GM23338 (cell line): Measurements from ENCODE around the gene MAPRE3. TPM values are rescaled to one million over a fixed set of nuclear protein-coding genes. Genes with fewer than 3 reads are reported as not detected.

Source experiments
- ATAC-seq: fragments of 200-7000 bp; cut with Tn5 transposase; 3 replicates; pipeline ENCODE4 v1.9.1; 2020
- DNase-seq: peaks from one replicate; pipeline ENCODE4 v3.0.0-alpha.2; 2015; ENCODE audit warnings: low spot score
- H2AFZ ChIP-seq: fragments of 200-600 bp; sonication (generic); 2 replicates; pipeline ENCODE4 v1.8.0; 2016; ENCODE audit warnings: antibody characterized with exemption, mild to moderate bottlenecking, moderate library complexity
- H3F3A ChIP-seq: fragments of 200-600 bp; sonication (generic); replicated peaks from 2 replicates; pipeline ENCODE4 v1.8.0; 2017; ENCODE audit warnings: antibody characterized with exemption, mixed run types, low read depth
- H3K27ac ChIP-seq: fragments of 200-600 bp; sonication (generic); 2 replicates; pipeline ENCODE4 v1.6.1; 2016; ENCODE audit warnings: low read depth
- H3K27me3 ChIP-seq: fragments of 200-600 bp; sonication (generic); 2 replicates; pipeline ENCODE4 v1.8.0; 2016; ENCODE audit warnings: mild to moderate bottlenecking, mixed run types, moderate library complexity; ENCODE audit not compliant: insufficient read depth
- H3K36me3 ChIP-seq: fragments of 200-600 bp; sonication (generic); 2 replicates; pipeline ENCODE4 v1.8.0; 2016; ENCODE audit warnings: mild to moderate bottlenecking; ENCODE audit not compliant: insufficient read depth
- H3K4me1 ChIP-seq: fragments of 200-600 bp; sonication (generic); 2 replicates; pipeline ENCODE4 v1.8.0; 2016; ENCODE audit warnings: mild to moderate bottlenecking, moderate library complexity; ENCODE audit not compliant: insufficient read depth
- H3K4me2 ChIP-seq: fragments of 200-600 bp; sonication (generic); 2 replicates; pipeline ENCODE4 v1.7.1; 2017; ENCODE audit warnings: mixed run types
- H3K4me3 ChIP-seq: fragments of 200-600 bp; sonication (generic); 2 replicates; pipeline ENCODE4 v1.6.1; 2016; ENCODE audit warnings: mixed run types
- H3K79me2 ChIP-seq: fragments of 200-600 bp; sonication (generic); replicated peaks from 2 replicates; pipeline ENCODE4 v1.8.0; 2017; ENCODE audit warnings: mild to moderate bottlenecking; ENCODE audit not compliant: insufficient read depth
- H3K9me2 ChIP-seq: fragments of 200-600 bp; sonication (generic); 2 replicates; pipeline ENCODE4 v1.8.0; 2017; ENCODE audit not compliant: insufficient read depth
- H4K20me1 ChIP-seq: fragments of 200-600 bp; sonication (generic); replicated peaks from 2 replicates; pipeline ENCODE4 v1.8.0; 2017; ENCODE audit warnings: mild to moderate bottlenecking; ENCODE audit not compliant: insufficient read depth
- H3K27ac Mint-ChIP-seq: 2 replicates; pipeline ENCODE4 v1.8.0; 2020; ENCODE audit warnings: inconsistent platforms, mild to moderate bottlenecking, moderate library complexity, mixed read lengths
- H3K27me3 Mint-ChIP-seq: 3 replicates; pipeline ENCODE4 v1.8.0; 2022; ENCODE audit warnings: low read depth, mild to moderate bottlenecking, moderate library complexity, mixed read lengths, inconsistent platforms; ENCODE audit not compliant: insufficient read depth, poor library complexity
- H3K36me3 Mint-ChIP-seq: 3 replicates; pipeline ENCODE4 v1.8.0; 2021; ENCODE audit warnings: low read depth, mild to moderate bottlenecking, inconsistent platforms, moderate library complexity, mixed read lengths
- H3K4me1 Mint-ChIP-seq: 3 replicates; pipeline ENCODE4 v1.8.0; 2020; ENCODE audit warnings: mild to moderate bottlenecking, inconsistent platforms, mixed read lengths
- H3K4me3 Mint-ChIP-seq: 3 replicates; pipeline ENCODE4 v1.8.0; 2021; ENCODE audit warnings: moderate library complexity, mild to moderate bottlenecking, inconsistent platforms, mixed read lengths
- H3K9me3 Mint-ChIP-seq: 3 replicates; pipeline ENCODE4 v1.8.0; 2020; ENCODE audit warnings: moderate library complexity, mild to moderate bottlenecking, inconsistent platforms, mixed read lengths
- CREB1 ChIP-seq: fragments of 250-450 bp; sonication (Bioruptor Pico); IDR thresholded peaks from 2 replicates; pipeline ENCODE4 v1.5.0; 2020; ENCODE audit warnings: low read depth, mild to moderate bottlenecking, moderate library complexity
- EZH2 ChIP-seq: fragments of 200-600 bp; sonication (generic); IDR thresholded peaks from one replicate; pipeline ENCODE4 v1.8.0; 2017; ENCODE audit warnings: antibody characterized with exemption, mild to moderate bottlenecking, low read depth; ENCODE audit not compliant: unreplicated experiment
- EZH2phosphoT487 ChIP-seq: fragments of 200-600 bp; sonication (generic); IDR thresholded peaks from one replicate; pipeline ENCODE4 v1.8.1; 2018; ENCODE audit warnings: antibody characterized with exemption; ENCODE audit not compliant: unreplicated experiment
- NANOG ChIP-seq: IDR thresholded peaks from 2 replicates; pipeline ENCODE4 v1.6.1; 2016; ENCODE audit warnings: antibody characterized with exemption, borderline replicate concordance
- POLR2AphosphoS5 ChIP-seq: IDR thresholded peaks from 2 replicates; pipeline ENCODE4 v1.6.1; 2016; ENCODE audit warnings: antibody characterized with exemption, low read depth
- STAT1 ChIP-seq: IDR thresholded peaks from one replicate; pipeline ENCODE4 v1.6.1; 2016; ENCODE audit warnings: antibody characterized with exemption; ENCODE audit not compliant: unreplicated experiment
- ZNF331 ChIP-seq: fragments of 250-450 bp; sonication (Bioruptor Pico); IDR thresholded peaks from 2 replicates; pipeline ENCODE4 v1.5.0; 2020; ENCODE audit warnings: low read depth, mild to moderate bottlenecking, moderate library complexity
- polyA plus RNA-seq: library from polyadenylated mRNA; unstranded; fragments of >200 nt; fragmentation: Nextera tagmentation; extraction: Ambion mirVana; gene quantifications from 2 replicates; pipeline ENCODE4 v1.2.1, GENCODE V29; 2016
- total RNA-seq: library from RNA; depleted of rRNA; stranded (reverse); fragments of >200 nt; shearing (Covaris generic); gene quantifications from 2 replicates; pipeline ENCODE4 v1.2.3, GENCODE V29; 2014
- TF ChIP-seq, protein P1 (sequence below): fragments of 250-450 bp; sonication (Bioruptor Pico); IDR thresholded peaks from 2 replicates; pipeline ENCODE4 v1.5.0; 2020; ENCODE audit warnings: mild to moderate bottlenecking, moderate library complexity
- TF ChIP-seq, protein P2 (sequence below): IDR thresholded peaks from one replicate; pipeline ENCODE4 v1.6.1; 2018; ENCODE audit warnings: antibody characterized with exemption; ENCODE audit not compliant: unreplicated experiment
- TF ChIP-seq, protein P3 (sequence below), 2 experiments: fragments of 200-600 bp in 1 of 2; sonication (generic) in 1 of 2; conservative IDR thresholded peaks; 2 replicates each; pipeline versions ENCODE4 v1.5.1 to v1.6.1; 2016 to 2017; ENCODE audit warnings: antibody characterized with exemption in 2 of 2, low read depth in 2 of 2, mild to moderate bottlenecking in 2 of 2, moderate library complexity in 1 of 2
- TF ChIP-seq, protein P4 (sequence below): IDR thresholded peaks from 2 replicates; pipeline ENCODE4 v1.6.1; 2016; ENCODE audit warnings: antibody characterized with exemption

The MAPRE3 gene
- total and polyA plus RNA-seq, 2 experiments from 2014 or later = 3.3 to 4.5 TPM

DNA sequence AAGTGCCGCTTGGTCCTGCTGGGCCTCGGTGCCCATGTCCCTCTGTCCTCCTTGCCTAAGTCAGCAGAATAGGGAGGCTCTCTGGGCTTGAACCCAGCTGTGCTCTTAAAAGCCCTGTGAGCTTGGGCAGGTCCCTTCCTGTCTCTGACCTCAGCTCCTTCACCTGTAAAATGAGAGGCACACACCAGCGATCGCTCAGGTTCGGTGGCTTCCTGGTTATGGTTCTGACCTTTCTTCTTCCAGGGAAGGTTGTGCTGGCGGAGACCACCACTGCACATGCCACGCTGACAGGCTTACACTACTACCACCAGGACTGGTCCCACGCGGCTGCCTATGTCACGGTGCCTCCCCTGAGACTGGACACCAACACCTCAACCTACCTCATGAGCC, 36.1 kb upstream of the MAPRE3 start (continued):
- TF ChIP-seq, protein P1, sequence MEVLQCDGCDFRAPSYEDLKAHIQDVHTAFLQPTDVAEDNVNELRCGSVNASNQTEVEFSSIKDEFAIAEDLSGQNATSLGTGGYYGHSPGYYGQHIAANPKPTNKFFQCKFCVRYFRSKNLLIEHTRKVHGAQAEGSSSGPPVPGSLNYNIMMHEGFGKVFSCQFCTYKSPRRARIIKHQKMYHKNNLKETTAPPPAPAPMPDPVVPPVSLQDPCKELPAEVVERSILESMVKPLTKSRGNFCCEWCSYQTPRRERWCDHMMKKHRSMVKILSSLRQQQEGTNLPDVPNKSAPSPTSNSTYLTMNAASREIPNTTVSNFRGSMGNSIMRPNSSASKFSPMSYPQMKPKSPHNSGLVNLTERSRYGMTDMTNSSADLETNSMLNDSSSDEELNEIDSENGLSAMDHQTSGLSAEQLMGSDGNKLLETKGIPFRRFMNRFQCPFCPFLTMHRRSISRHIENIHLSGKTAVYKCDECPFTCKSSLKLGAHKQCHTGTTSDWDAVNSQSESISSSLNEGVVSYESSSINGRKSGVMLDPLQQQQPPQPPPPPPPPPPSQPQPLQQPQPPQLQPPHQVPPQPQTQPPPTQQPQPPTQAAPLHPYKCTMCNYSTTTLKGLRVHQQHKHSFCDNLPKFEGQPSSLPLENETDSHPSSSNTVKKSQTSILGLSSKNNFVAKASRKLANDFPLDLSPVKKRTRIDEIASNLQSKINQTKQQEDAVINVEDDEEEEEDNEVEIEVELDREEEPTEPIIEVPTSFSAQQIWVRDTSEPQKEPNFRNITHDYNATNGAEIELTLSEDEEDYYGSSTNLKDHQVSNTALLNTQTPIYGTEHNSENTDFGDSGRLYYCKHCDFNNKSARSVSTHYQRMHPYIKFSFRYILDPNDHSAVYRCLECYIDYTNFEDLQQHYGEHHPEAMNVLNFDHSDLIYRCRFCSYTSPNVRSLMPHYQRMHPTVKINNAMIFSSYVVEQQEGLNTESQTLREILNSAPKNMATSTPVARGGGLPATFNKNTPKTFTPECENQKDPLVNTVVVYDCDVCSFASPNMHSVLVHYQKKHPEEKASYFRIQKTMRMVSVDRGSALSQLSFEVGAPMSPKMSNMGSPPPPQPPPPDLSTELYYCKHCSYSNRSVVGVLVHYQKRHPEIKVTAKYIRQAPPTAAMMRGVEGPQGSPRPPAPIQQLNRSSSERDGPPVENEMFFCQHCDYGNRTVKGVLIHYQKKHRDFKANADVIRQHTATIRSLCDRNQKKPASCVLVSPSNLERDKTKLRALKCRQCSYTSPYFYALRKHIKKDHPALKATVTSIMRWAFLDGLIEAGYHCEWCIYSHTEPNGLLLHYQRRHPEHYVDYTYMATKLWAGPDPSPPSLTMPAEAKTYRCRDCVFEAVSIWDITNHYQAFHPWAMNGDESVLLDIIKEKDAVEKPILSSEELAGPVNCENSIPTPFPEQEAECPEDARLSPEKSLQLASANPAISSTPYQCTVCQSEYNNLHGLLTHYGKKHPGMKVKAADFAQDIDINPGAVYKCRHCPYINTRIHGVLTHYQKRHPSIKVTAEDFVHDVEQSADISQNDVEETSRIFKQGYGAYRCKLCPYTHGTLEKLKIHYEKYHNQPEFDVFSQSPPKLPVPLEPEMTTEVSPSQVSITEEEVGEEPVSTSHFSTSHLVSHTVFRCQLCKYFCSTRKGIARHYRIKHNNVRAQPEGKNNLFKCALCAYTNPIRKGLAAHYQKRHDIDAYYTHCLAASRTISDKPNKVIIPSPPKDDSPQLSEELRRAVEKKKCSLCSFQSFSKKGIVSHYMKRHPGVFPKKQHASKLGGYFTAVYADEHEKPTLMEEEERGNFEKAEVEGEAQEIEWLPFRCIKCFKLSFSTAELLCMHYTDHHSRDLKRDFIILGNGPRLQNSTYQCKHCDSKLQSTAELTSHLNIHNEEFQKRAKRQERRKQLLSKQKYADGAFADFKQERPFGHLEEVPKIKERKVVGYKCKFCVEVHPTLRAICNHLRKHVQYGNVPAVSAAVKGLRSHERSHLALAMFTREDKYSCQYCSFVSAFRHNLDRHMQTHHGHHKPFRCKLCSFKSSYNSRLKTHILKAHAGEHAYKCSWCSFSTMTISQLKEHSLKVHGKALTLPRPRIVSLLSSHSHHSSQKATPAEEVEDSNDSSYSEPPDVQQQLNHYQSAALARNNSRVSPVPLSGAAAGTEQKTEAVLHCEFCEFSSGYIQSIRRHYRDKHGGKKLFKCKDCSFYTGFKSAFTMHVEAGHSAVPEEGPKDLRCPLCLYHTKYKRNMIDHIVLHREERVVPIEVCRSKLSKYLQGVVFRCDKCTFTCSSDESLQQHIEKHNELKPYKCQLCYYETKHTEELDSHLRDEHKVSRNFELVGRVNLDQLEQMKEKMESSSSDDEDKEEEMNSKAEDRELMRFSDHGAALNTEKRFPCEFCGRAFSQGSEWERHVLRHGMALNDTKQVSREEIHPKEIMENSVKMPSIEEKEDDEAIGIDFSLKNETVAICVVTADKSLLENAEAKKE = no peak
- TF ChIP-seq EZH2 (no peak), CREB1 (no peak)

DNA sequence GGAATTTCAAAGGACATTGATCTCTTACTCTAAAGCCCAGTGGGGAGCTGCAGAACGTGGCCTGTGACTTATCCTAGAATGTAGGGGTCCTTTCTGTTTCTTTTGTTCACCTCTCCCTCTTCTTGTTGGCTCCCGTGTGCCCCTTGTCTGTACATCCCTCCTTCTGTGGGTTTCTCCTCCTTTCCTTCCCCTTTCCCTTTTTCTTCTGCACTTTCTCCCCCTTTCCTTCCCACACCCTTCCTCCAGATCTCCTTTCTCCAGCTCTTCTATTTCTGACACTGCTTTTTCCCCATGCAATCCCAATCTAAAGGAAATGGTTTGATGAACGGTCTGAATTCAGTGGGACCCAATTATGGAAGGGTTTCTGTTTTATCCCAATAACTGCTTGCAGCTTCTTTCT, 35.5 kb upstream of the MAPRE3 start:
- DNase-seq (no peak), ATAC-seq (no peak)
- peaks cover 7% of the 10 kb centered on the region; the same call in 2 of the 3 replicates for H3K4me1 Mint-ChIP-seq
- H3K9me3 Mint-ChIP-seq = no peaks in the 10 kb centered on the region
- Histone ChIP-seq H3K4me3 (no peak overlapping the region), H3K27me3 (no peaks in the 10 kb centered on the region), H3K36me3 (no peaks in the 10 kb centered on the region), H2AFZ (no peak overlapping the region), H4K20me1 (no peaks in the 10 kb centered on the region), H3K79me2 (no peaks in the 10 kb centered on the region), H3F3A (no peaks in the 10 kb centered on the region), H3K4me2 (no peak overlapping the region), H3K27ac (no peak overlapping the region), H3K9me2 (no peaks in the 10 kb centered on the region), H3K4me1 (no peaks in the 10 kb centered on the region)
- H3K4me3 Mint-ChIP-seq = no peak overlapping the region
- H3K27me3 Mint-ChIP-seq = peaks cover 5% of the 10 kb centered on the region
- no peaks in the 10 kb centered on the region for H3K36me3 Mint-ChIP-seq
- no peak overlapping the region for H3K27ac Mint-ChIP-seq
- TF ChIP-seq, protein P2, sequence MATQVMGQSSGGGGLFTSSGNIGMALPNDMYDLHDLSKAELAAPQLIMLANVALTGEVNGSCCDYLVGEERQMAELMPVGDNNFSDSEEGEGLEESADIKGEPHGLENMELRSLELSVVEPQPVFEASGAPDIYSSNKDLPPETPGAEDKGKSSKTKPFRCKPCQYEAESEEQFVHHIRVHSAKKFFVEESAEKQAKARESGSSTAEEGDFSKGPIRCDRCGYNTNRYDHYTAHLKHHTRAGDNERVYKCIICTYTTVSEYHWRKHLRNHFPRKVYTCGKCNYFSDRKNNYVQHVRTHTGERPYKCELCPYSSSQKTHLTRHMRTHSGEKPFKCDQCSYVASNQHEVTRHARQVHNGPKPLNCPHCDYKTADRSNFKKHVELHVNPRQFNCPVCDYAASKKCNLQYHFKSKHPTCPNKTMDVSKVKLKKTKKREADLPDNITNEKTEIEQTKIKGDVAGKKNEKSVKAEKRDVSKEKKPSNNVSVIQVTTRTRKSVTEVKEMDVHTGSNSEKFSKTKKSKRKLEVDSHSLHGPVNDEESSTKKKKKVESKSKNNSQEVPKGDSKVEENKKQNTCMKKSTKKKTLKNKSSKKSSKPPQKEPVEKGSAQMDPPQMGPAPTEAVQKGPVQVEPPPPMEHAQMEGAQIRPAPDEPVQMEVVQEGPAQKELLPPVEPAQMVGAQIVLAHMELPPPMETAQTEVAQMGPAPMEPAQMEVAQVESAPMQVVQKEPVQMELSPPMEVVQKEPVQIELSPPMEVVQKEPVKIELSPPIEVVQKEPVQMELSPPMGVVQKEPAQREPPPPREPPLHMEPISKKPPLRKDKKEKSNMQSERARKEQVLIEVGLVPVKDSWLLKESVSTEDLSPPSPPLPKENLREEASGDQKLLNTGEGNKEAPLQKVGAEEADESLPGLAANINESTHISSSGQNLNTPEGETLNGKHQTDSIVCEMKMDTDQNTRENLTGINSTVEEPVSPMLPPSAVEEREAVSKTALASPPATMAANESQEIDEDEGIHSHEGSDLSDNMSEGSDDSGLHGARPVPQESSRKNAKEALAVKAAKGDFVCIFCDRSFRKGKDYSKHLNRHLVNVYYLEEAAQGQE = no peak
- TF ChIP-seq ZNF331 (CRISPR knock-in tag) (no peak), STAT1 (no peak), POLR2AphosphoS5 (no peak), EZH2phosphoT487 (no peak), NANOG (no peak)
- TF ChIP-seq, protein P3, sequence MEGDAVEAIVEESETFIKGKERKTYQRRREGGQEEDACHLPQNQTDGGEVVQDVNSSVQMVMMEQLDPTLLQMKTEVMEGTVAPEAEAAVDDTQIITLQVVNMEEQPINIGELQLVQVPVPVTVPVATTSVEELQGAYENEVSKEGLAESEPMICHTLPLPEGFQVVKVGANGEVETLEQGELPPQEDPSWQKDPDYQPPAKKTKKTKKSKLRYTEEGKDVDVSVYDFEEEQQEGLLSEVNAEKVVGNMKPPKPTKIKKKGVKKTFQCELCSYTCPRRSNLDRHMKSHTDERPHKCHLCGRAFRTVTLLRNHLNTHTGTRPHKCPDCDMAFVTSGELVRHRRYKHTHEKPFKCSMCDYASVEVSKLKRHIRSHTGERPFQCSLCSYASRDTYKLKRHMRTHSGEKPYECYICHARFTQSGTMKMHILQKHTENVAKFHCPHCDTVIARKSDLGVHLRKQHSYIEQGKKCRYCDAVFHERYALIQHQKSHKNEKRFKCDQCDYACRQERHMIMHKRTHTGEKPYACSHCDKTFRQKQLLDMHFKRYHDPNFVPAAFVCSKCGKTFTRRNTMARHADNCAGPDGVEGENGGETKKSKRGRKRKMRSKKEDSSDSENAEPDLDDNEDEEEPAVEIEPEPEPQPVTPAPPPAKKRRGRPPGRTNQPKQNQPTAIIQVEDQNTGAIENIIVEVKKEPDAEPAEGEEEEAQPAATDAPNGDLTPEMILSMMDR (conservative IDR thresholded peaks at IDR 0.05; ENCODE audit: low read depth in 2 of 2) = no peak
- TF ChIP-seq, protein P4, sequence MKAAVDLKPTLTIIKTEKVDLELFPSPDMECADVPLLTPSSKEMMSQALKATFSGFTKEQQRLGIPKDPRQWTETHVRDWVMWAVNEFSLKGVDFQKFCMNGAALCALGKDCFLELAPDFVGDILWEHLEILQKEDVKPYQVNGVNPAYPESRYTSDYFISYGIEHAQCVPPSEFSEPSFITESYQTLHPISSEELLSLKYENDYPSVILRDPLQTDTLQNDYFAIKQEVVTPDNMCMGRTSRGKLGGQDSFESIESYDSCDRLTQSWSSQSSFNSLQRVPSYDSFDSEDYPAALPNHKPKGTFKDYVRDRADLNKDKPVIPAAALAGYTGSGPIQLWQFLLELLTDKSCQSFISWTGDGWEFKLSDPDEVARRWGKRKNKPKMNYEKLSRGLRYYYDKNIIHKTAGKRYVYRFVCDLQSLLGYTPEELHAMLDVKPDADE = no peak
